ENCODE measurements around the gene NUPR1.
"Not testable (repeated sequence)": the region's sequence is repeated elsewhere in the genome, so short reads cannot be mapped to it uniquely, and the experiment has no call there.

Gene NUPR1

GRCh38 chr16:28546626-28547025 is 7.9 kb upstream of the NUPR1 start:
- H3K4me3 Mint-ChIP-seq, result no peak overlapping the region
- no peak overlapping the region for H3K27ac Mint-ChIP-seq
- H3K9me3 Mint-ChIP-seq, result no peaks in the 10 kb centered on the region
- H3K4me1 Mint-ChIP-seq (ENCODE audit: low read depth in 2 of 2), result peaks cover 0 to 4% of the 10 kb centered on the region in 2 donors
- peaks cover 0 to 5% of the 10 kb centered on the region in 2 donors for H3K27me3 Mint-ChIP-seq
- H3K36me3 Mint-ChIP-seq (ENCODE audit: insufficient read depth), result no peaks in the 10 kb centered on the region
- ATAC-seq (replicated peaks), result no peak
- DNase-seq, result no peak

GRCh38 chr16:28545964-28546363 is 7.2 kb upstream of the NUPR1 start:
- H3K4me1 Mint-ChIP-seq (ENCODE audit: low read depth in 2 of 2); DNase-seq; H3K27me3 Mint-ChIP-seq; H3K27ac Mint-ChIP-seq; H3K36me3 Mint-ChIP-seq (ENCODE audit: insufficient read depth); ATAC-seq (replicated peaks); H3K4me3 Mint-ChIP-seq; H3K9me3 Mint-ChIP-seq: not testable (repeated sequence)

- Mint-ChIP-seq H3K4me1 (ENCODE audit: low read depth in 2 of 2) (peaks cover 0 to 4% of the 10 kb centered on the region in 2 donors), H3K9me3 (no peaks in the 10 kb centered on the region), H3K4me3 (no peak overlapping the region), H3K27ac (no peak overlapping the region), H3K36me3 (ENCODE audit: insufficient read depth) (no peaks in the 10 kb centered on the region), H3K27me3 (peaks cover 0 to 5% of the 10 kb centered on the region in 2 donors)
- no peak for DNase-seq
- ATAC-seq (replicated peaks), result no peak
These were observed 6.2 kb upstream of the NUPR1 start for GRCh38 chr16:28544998-28545397.

- no peak for DNase-seq
- ATAC-seq (replicated peaks), result no peak
- no peaks in the 10 kb centered on the region for H3K36me3 Mint-ChIP-seq (ENCODE audit: insufficient read depth)
- no peak overlapping the region for H3K4me3 Mint-ChIP-seq
- H3K4me1 Mint-ChIP-seq (ENCODE audit: low read depth in 2 of 2), result peaks cover 3 to 5% of the 10 kb centered on the region in 2 donors
- H3K9me3 Mint-ChIP-seq, result no peaks in the 10 kb centered on the region
- no peaks in the 10 kb centered on the region for H3K27me3 Mint-ChIP-seq
- H3K27ac Mint-ChIP-seq, result no peak overlapping the region
These were observed 4.3 kb upstream of the NUPR1 start for GRCh38 chr16:28543072-28543471.

- no peak for ATAC-seq (replicated peaks)
- no peak overlapping the region for H3K27ac Mint-ChIP-seq
- no peaks in the 10 kb centered on the region for H3K9me3 Mint-ChIP-seq
- no peaks in the 10 kb centered on the region for H3K27me3 Mint-ChIP-seq
- DNase-seq, result no peak
- H3K4me3 Mint-ChIP-seq, result no peak overlapping the region
- peaks cover 3 to 6% of the 10 kb centered on the region in 2 donors for H3K4me1 Mint-ChIP-seq (ENCODE audit: low read depth in 2 of 2)
- no peaks in the 10 kb centered on the region for H3K36me3 Mint-ChIP-seq (ENCODE audit: insufficient read depth)
These were observed 3.9 kb upstream of the NUPR1 start for GRCh38 chr16:28542646-28543045.

GRCh38 chr16:28540346-28540745 is 1.6 kb upstream of the NUPR1 start:
- Mint-ChIP-seq H3K4me3 (no peak overlapping the region), H3K27me3 (no peaks in the 10 kb centered on the region), H3K4me1 (ENCODE audit: low read depth in 2 of 2) (peaks cover 7 to 10% of the 10 kb centered on the region in 2 donors), H3K9me3 (peaks cover 0 to 6% of the 10 kb centered on the region in 2 donors), H3K27ac (no peak overlapping the region), H3K36me3 (ENCODE audit: insufficient read depth) (no peaks in the 10 kb centered on the region)
- ATAC-seq (replicated peaks) (no peak), DNase-seq (no peak)

- no peak for ATAC-seq (replicated peaks)
- H3K36me3 Mint-ChIP-seq (ENCODE audit: insufficient read depth), result no peaks in the 10 kb centered on the region
- peak overlapping the region in 1 of 2 donors; percentile 2 for H3K27ac Mint-ChIP-seq
- peaks cover 5 to 6% of the 10 kb centered on the region in 2 donors for H3K9me3 Mint-ChIP-seq
- H3K4me1 Mint-ChIP-seq (ENCODE audit: low read depth in 2 of 2), result peaks cover 18 to 22% of the 10 kb centered on the region in 2 donors
- DNase-seq, result no peak
- H3K27me3 Mint-ChIP-seq, result no peaks in the 10 kb centered on the region
- H3K4me3 Mint-ChIP-seq, result no peak overlapping the region
These were observed 626 bp downstream of the NUPR1 start for GRCh38 chr16:28537964-28538732.

GRCh38 chr16:28537076-28537475 is 1.7 kb downstream of the NUPR1 start:
- Mint-ChIP-seq H3K9me3 (peaks cover 5 to 6% of the 10 kb centered on the region in 2 donors), H3K36me3 (ENCODE audit: insufficient read depth) (no peaks in the 10 kb centered on the region), H3K4me3 (no peak overlapping the region), H3K27ac (peak overlapping the region; percentile 11 to 22), H3K4me1 (ENCODE audit: low read depth in 2 of 2) (peaks cover 18 to 22% of the 10 kb centered on the region in 2 donors), H3K27me3 (no peaks in the 10 kb centered on the region)
- ATAC-seq (replicated peaks), result no peak
- DNase-seq, result no peak

GRCh38 chr16:28534542-28535373 is 4.0 kb downstream of the NUPR1 start:
- Mint-ChIP-seq H3K36me3 (ENCODE audit: insufficient read depth) (no peaks in the 10 kb centered on the region), H3K4me3 (peak overlapping the region; percentile 30 to 48), H3K27me3 (no peaks in the 10 kb centered on the region), H3K4me1 (ENCODE audit: low read depth in 2 of 2) (peaks cover 18 to 20% of the 10 kb centered on the region in 2 donors), H3K27ac (peak overlapping the region; percentile 87 to 96), H3K9me3 (peaks cover 5 to 6% of the 10 kb centered on the region in 2 donors)
- no peak for DNase-seq
- ATAC-seq (replicated peaks), result peak; percentile 80

- Mint-ChIP-seq H3K27me3 (no peaks in the 10 kb centered on the region), H3K36me3 (ENCODE audit: insufficient read depth) (no peaks in the 10 kb centered on the region), H3K27ac (peak overlapping the region; percentile 56 to 63), H3K9me3 (peaks cover 5 to 6% of the 10 kb centered on the region in 2 donors), H3K4me1 (ENCODE audit: low read depth in 2 of 2) (peaks cover 15 to 19% of the 10 kb centered on the region in 2 donors), H3K4me3 (no peak overlapping the region)
- DNase-seq (no peak), ATAC-seq (replicated peaks) (no peak)
These were observed 5.7 kb downstream of the NUPR1 start for GRCh38 chr16:28532940-28533647.

- no peak overlapping the region for H3K4me3 Mint-ChIP-seq
- peaks cover 15 to 18% of the 10 kb centered on the region in 2 donors for H3K4me1 Mint-ChIP-seq (ENCODE audit: low read depth in 2 of 2)
- ATAC-seq (replicated peaks) (no peak), DNase-seq (no peak)
- no peaks in the 10 kb centered on the region for H3K27me3 Mint-ChIP-seq
- H3K36me3 Mint-ChIP-seq (ENCODE audit: insufficient read depth), result no peaks in the 10 kb centered on the region
- H3K9me3 Mint-ChIP-seq, result peaks cover 5 to 6% of the 10 kb centered on the region in 2 donors
- H3K27ac Mint-ChIP-seq, result peak overlapping the region in 1 of 2 donors; percentile 49
These were observed 6.7 kb downstream of the NUPR1 start for GRCh38 chr16:28531777-28532744.

- Mint-ChIP-seq H3K27me3 (no peaks in the 10 kb centered on the region), H3K4me3 (no peak overlapping the region), H3K9me3 (no peaks in the 10 kb centered on the region), H3K27ac (no peak overlapping the region), H3K4me1 (ENCODE audit: low read depth in 2 of 2) (peaks cover 0 to 2% of the 10 kb centered on the region in 2 donors), H3K36me3 (ENCODE audit: insufficient read depth) (no peaks in the 10 kb centered on the region)
- DNase-seq, result no peak
- no peak for ATAC-seq (replicated peaks)
These were observed 9.7 kb downstream of the NUPR1 start for GRCh38 chr16:28529124-28529523.

Measured in effector memory CD8-positive, alpha-beta T cell (primary cell).